HG03108 (cell line): ENCODE results near the gene CMYA5.

Experiments used
- ATAC-seq: cut with Tn5 transposase; IDR thresholded peaks from one replicate; pipeline ENCODE4 v1.9.1; 2021; ENCODE audit warnings: moderate library complexity; ENCODE audit not compliant: unreplicated experiment

Gene CMYA5

GRCh38 chr5:79834098-79834753 lies 144.6 kb downstream of the CMYA5 start:
- ATAC-seq: no peak

GRCh38 chr5:79834754-79835714 lies 145.4 kb downstream of the CMYA5 start:
- no peak for ATAC-seq

- ATAC-seq: no peak
Observed at GRCh38 chr5:79837761-79838551, 148.3 kb downstream of the CMYA5 start.

GRCh38 chr5:79840084-79840990 lies 150.7 kb downstream of the CMYA5 start:
- no peak for ATAC-seq

GRCh38 chr5:79841172-79841571 lies 151.5 kb downstream of the CMYA5 start:
- no peak for ATAC-seq

GRCh38 chr5:79842006-79842881 lies 152.6 kb downstream of the CMYA5 start:
- no peak for ATAC-seq

GRCh38 chr5:79842991-79843390 lies 153.4 kb downstream of the CMYA5 start:
- no peak for ATAC-seq

- ATAC-seq: no peak
Observed at GRCh38 chr5:79843450-79844388, 154.1 kb downstream of the CMYA5 start.

GRCh38 chr5:79844571-79844970 lies 154.9 kb downstream of the CMYA5 start:
- ATAC-seq: no peak

GRCh38 chr5:79845448-79846197 lies 156.0 kb downstream of the CMYA5 start:
- no peak for ATAC-seq

- ATAC-seq: no peak
Observed at GRCh38 chr5:79846198-79846521, 156.5 kb downstream of the CMYA5 start.

GRCh38 chr5:79847561-79847960 lies 157.9 kb downstream of the CMYA5 start:
- ATAC-seq: no peak

- ATAC-seq: no peak
Observed at GRCh38 chr5:79849061-79849460, 159.4 kb downstream of the CMYA5 start.
